RPMI8226 (cell line): ENCODE data around the gene JAG1.

ENCODE experiments used
- DNase-seq: peaks from one replicate; pipeline ENCODE4 v3.0.0-alpha.2; 2015

Gene JAG1

GRCh38 chr20:10667560-10668167 is 6.1 kb downstream of the JAG1 start:
- no peak for DNase-seq

- no peak for DNase-seq
These were observed 6.8 kb downstream of the JAG1 start for GRCh38 chr20:10667077-10667401.

DNA sequence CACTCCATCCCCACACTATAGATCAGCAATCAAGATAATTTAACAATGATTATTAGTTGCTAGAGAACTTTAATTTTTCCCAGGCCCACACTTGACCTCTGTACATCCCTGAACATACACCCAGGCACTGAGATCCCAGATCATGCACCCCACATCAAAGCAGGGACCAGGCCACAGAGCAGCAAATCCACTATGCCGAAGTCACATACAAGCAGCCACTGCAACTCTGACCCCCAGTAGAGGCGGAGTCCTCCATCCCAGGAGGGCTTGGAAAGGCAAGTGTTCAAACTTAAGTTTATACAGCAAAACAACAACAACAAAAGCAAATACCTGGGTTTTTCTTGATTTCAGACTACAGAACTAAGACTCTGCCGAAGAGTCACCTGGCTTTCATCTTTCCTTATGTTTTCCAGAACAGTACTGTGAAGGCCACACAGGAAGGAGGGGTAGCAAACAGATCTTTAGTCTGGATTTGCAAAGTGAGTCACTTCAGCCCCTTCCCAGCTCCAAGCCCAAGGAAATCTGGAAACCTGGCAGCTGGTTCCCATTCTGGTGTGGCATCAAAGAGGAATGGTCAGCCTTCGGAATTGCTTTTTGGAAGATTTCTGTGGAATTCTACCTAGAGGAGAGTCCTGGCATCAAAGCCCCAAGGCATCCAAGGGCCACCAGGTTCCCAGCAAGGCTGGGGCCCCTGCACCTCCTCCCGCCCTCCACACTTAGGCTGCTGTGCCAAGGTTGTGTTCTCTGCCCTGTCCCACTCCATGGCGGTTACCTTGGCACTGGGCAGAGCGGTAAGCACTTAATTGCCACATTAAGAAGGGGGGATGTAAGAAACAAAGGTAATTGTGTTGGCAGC is 7.3 kb downstream of the JAG1 start:
- no peak for DNase-seq

DNA sequence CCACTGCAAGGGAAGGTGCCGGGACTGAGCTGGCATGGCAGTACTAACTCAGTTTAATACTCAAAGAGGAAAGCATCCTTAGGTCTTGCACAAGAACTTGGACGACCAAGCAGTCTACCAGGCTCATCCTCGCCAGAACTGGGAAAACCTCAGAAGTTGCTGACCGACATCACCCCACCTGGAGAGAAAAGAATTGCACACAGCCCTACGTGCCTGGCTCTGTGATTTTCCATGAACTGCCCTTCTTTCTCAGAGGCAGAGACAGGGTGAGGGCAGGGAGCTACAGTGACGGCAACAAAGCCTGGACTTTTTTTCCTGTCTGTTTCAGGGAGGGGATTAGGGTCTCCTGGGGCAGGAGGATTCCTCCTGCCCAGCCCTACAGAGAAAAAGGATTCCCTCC is 8.0 kb downstream of the JAG1 start:
- DNase-seq, result no peak

DNA sequence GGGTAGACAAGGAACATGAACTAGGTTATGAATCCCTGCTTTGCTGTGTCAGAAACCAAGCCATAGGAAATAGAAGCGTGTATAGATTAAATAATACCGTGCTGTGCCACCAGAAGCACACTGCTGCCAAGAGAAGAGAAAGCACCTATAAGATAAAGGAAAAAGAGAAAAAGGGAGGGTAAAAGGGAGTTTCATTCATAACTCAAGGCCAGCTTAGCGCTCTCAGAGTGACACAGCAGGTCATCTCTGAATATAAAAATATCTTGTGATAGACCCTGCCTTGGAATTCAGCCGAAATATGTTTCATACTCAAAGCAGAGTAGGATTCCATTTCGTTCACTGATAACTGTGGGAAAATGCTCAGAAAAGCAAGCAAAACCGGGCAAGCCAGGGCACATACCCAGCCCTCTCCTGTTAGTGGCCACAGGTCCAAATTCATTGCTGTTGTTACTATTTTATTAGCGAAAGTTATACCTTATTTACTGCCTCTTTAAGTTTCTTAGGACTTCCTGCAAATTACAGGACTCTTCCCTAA is 8.7 kb downstream of the JAG1 start:
- no peak for DNase-seq

- DNase-seq, result no peak
These were observed 10.0 kb downstream of the JAG1 start for GRCh38 chr20:10663756-10664155.

DNA sequence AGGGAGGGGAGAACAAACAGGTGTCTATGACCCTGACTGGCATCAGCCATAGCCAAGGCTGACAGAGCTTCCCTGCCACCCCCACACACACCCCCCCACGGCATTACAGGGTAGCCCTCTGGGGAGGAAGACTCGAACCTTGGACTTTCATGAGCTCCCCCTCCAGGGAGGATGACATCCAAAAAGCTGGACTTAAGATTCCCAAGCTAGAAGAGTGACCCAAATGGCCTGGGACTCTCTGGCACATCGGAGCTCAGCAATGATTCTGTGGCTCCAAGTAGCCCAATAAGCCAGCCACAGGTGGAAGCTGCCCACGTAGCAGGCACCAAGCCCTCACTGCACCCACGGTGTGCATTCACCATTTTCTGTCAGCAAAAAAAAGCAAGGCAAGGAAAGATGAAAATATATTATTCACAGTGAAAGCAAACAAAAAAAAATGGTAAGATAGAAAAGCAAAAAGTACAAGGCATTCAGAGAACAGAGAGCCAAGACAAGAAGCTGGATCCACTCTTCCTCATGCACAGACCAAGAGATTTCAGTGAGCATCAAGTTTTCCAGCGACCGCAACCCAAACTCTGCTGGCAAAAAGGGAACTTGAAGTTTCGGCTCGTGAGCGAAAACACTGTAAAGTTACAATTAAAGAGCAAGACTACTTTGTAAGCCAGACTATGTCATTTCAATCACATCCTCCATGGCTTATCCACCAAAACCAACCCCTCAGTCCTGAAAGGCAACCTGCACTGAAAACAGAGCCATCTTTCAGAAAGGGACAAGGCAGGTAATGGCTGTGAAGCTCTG is 10.9 kb downstream of the JAG1 start:
- DNase-seq, result no peak

GRCh38 chr20:10662151-10662550 is 11.6 kb downstream of the JAG1 start:
- no peak for DNase-seq

GRCh38 chr20:10661261-10661660 is 12.5 kb downstream of the JAG1 start:
- no peak for DNase-seq

GRCh38 chr20:10660661-10661060 is 13.1 kb downstream of the JAG1 start:
- DNase-seq, result no peak

DNA sequence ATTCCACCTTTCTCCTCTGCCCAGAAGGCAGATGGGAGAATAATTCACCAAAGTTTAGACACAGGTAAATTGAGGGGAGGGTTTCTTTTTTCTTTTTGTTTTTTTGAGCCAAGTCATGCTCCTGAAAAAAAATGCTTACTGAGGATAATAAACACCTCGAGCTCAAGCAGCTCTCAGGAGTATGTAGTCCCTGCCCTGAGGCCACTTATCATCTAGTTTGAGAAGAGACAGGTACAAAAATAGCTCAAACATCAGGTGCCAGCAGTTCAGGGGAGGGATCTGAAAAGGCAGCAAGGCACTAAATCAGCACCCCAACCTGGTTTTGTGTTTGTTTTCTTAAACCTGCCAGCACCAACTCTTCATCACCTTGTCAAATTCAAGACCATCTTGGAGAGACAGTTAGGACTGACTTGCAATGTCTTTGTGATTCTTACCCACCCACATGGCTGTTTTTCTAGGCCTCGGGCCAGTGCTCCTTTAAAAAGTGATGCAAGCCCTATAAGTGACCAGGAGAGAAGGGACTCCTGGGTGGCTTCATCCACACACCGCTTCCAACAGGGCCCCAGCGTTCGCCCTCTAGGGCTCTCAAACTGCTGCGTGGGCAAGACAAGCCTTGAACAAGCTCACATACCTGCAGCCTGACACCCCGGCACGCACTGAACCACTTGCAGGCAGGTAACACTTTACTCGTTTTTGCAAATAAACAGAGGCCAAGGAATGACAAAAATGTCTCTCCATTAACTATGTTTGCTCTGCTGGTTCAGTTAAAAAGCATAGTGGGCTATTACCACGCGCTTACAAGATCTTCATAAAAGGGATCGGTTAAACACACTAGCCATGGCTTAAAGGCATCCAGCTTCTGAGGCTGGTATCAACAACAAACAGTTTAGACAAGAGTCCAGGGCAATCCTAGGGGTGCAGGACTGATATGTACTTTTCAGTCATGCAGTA is 13.9 kb downstream of the JAG1 start:
- DNase-seq, result no peak

- DNase-seq, result no peak
These were observed 14.7 kb downstream of the JAG1 start for GRCh38 chr20:10658876-10659632.

DNA sequence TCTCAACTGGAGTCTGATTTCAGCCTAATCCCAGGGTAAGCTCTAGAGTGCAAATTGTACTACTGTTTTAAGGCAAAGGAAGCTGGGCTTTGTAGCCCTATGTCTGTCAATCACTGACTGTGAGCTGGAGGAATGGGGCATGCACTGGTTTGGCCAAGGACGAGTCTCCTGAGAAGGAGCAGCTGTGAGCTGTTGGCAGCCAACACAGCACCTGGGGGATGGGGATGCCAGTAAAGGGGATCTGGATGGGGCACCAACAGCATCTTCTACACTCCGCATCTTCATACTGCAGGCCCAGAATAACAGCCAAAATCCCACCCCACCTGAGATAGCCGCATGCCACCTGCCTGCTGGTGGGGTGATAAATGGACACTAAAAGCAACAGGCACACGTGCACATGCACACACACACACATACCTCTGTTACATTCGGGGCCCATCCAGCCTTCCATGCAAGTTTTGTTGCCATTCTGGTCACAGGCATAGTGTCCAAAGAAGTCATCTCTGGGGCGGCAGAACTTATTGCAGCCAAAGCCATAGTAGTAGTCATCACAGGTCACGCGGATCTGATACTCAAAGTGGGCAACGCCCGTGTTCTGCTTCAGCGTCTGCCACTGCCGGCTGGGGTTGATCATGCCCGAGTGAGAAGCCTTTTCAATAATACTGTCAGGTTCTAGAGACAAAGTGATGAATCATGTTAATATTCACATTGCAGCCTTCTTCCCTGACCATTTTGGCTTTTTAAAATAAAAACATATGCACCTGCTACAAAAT is 15.6 kb downstream of the JAG1 start:
- no peak for DNase-seq

GRCh38 chr20:10657453-10657852 is 16.3 kb downstream of the JAG1 start:
- no peak for DNase-seq

DNA sequence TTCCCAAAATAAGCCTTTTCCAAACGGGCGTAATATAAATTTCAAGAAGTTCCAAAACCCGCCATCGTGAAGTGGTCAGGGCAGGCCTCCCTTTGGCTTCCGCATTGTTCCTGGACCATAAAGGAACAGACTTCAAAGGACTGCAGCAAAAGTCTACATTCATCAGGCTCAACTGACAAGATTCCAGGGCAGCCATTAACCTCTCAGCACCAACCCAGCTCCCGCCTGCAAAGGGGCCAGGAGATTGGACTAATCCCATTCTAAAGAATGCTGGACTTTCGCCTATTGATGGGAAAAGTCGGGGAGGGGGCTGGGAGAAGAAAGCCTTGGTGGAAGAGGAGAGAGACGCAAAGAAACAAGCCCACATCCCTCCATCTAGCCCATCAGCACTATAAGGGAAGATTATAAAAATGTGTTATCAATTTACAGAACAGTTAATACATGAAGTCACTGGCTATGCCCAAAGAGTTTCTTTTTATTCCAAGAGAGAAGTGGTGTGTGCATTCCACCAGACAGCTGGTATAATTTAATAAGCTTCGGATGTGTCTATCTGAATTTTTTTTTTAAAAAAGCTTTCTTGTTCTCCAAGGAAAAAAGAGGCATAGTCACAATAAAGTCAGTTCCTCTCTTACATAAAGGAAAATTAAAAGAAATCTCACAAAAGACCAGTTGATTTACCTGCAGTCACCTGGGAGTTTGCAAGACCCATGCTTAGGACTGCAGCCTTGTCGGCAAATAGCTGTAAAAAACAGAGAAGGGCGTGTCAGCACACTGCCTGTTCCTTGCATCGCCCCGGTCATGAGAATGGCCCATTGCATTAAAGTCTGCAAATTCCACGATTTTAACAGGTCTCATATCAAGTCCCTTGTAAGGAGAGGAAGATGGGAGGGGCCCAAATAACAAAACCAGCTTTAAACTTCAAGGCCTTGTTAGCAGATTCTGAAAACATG is 17.8 kb downstream of the JAG1 start:
- no peak for DNase-seq

GRCh38 chr20:10654630-10655029 is 19.2 kb downstream of the JAG1 start:
- no peak for DNase-seq

- DNase-seq, result no peak
These were observed 19.6 kb downstream of the JAG1 start for GRCh38 chr20:10654250-10654610.

DNA sequence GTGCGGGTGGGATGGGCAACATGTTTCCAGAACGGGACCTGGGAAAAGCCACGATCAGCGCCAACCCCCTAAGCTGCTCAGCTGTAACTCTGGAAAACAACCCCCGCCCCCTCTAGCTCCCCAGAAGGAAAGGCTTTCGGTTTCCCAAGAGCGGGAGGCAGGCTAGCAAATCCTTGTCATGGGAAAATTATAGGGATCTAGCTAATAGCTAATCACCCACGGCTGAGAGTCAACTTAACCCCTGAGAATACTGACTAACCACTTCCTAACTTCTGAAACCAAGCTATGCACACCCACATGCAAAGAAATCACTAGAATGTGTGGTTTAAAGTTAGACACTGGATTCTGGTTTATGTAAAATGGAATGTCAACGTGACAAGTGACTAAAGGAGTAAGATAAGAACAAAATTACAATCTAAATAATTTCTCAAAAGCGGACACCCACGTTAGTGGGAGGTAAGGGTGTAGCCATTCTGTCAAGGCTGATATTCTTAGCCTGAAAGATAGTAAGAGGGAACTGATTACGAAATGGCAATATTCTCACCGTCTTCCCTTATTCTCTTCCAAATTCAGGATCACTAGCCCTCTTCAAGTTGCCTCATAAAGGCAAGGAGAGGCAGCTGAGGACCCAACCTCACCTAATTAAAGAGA is 20.1 kb downstream of the JAG1 start:
- DNase-seq, result no peak

DNA sequence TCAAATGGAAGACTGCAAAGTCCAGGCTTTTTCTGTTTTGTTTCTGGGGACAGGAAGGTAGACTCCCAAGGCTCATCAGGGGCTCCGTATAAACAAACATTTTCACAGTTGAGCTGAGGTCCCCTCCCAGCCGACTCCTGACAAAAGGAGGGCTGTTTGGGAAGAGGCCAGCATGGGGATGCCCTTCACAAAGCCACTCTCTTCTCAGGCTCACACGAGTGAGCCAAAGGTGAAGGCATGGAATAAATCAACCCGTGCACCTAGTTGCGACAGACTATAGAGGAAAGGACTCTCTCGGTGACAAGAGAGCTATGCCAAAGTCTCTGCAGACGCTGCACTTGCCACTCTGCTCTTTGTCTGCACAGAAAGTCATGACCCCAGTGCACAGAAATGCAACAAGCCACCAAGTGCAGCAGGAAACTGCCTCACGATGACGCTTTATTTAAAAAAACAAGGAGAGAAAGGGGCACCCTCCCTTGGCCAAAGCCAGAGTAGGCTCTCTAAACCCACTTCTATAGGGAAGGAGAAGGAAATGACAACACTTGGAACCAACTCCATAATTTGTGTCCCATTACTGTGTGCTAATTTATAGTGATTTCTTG is 21.0 kb downstream of the JAG1 start:
- DNase-seq, result no peak
